Measurements from ENCODE around the gene WNK3. TPM values are rescaled to one million over a fixed set of nuclear protein-coding genes. Genes with fewer than 3 reads are reported as not detected.

Gene WNK3
- total RNA-seq, 2 experiments from 2014 or later, result 0.03 to 0.05 TPM

DNA sequence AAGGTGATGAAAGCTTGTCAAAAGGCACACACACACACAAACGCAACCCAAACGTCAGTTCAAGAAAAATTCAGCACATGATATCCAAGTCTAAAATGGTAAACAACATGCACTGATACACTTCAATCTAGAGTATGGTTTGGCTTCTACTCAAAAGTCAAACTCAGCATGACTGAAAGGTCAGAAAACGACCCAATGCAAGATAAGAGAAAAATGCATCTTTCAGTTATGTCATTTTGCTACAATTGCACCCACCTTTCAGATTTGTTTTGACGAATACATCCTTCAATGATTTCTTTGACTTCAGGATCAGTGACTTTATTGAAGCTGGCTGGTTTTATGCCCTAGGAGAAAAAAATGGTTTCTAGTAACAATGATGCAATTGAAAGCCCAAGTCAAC is 56.3 kb downstream of the WNK3 start:
- no peaks in the 10 kb centered on the region for H3K36me3 Mint-ChIP-seq (ENCODE audit: low read depth)
- no peaks in the 10 kb centered on the region for H3K9me3 Mint-ChIP-seq (ENCODE audit: insufficient read depth)
- DNase-seq (no peak), ATAC-seq (no peak)
- no peaks in the 10 kb centered on the region for H3K27me3 Mint-ChIP-seq (ENCODE audit: low read depth)
- H3K27ac Mint-ChIP-seq, result no peak overlapping the region
- H3K4me1 Mint-ChIP-seq (ENCODE audit: low read depth), result no peaks in the 10 kb centered on the region
- ChIA-PET CTCF (no interaction called here), POLR2A (no interaction called here)
- no peak overlapping the region for H3K4me3 Mint-ChIP-seq

DNA sequence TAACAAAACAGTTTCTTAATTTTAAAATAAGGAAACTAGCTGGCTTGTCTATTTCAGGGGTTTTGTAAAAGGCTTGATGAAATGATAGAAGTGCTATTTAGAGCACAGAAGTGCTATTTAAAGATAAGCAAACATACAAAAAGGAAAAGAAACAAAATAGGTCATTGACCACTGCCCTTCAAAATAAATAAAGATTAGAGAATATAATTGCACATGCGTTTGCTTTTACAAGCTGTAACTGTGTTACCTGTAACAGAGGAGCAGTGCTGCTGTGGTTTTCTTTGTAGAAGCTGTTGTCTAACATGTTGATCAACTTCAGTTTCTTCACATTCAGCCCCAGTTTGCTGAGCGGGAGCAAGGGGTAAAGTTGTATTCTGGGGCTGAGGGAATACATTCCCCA is 63.5 kb downstream of the WNK3 start:
- ChIA-PET CTCF (no interaction called here), POLR2A (no interaction called here)
- DNase-seq (no peak), ATAC-seq (no peak)
- no peak overlapping the region for H3K4me3 Mint-ChIP-seq
- no peak overlapping the region for H3K27ac Mint-ChIP-seq
- H3K36me3 Mint-ChIP-seq (ENCODE audit: low read depth), result no peaks in the 10 kb centered on the region
- H3K9me3 Mint-ChIP-seq (ENCODE audit: insufficient read depth), result no peaks in the 10 kb centered on the region
- no peaks in the 10 kb centered on the region for H3K4me1 Mint-ChIP-seq (ENCODE audit: low read depth)
- no peaks in the 10 kb centered on the region for H3K27me3 Mint-ChIP-seq (ENCODE audit: low read depth)

DNA sequence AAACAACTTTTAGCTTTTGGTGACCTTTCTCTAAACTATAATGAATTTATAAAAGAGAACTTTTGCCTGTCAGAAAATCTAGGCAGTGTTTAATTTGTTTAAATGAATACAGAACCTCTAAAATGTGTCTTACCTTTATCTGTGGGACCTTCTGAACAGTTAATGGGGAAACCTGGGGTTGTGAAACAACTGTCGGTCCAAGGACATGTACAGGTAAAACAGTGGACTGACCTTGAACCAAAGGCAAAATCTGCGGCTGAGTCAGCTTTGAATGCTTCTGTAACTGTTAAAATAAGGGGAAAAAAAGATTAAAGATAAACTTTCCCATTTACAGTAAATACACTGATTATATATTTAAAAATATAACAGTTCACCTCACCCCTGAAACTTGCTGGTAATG is 65.1 kb downstream of the WNK3 start:
- ChIA-PET CTCF (no interaction called here), POLR2A (no interaction called here)
- Mint-ChIP-seq H3K27me3 (ENCODE audit: low read depth) (no peaks in the 10 kb centered on the region), H3K27ac (no peak overlapping the region), H3K36me3 (ENCODE audit: low read depth) (no peaks in the 10 kb centered on the region), H3K9me3 (ENCODE audit: insufficient read depth) (no peaks in the 10 kb centered on the region), H3K4me1 (ENCODE audit: low read depth) (no peaks in the 10 kb centered on the region), H3K4me3 (no peak overlapping the region)
- ATAC-seq (no peak), DNase-seq (no peak)

GRCh38 chrX:54291758-54292157 is 66.1 kb downstream of the WNK3 start:
- DNase-seq, result no peak
- Mint-ChIP-seq H3K36me3 (ENCODE audit: low read depth) (no peaks in the 10 kb centered on the region), H3K9me3 (ENCODE audit: insufficient read depth) (no peaks in the 10 kb centered on the region), H3K27ac (no peak overlapping the region), H3K27me3 (ENCODE audit: low read depth) (peaks cover 2% of the 10 kb centered on the region), H3K4me3 (no peak overlapping the region), H3K4me1 (ENCODE audit: low read depth) (no peaks in the 10 kb centered on the region)
- ChIA-PET CTCF (no interaction called here), POLR2A (no interaction called here)
- no peak for ATAC-seq

DNA sequence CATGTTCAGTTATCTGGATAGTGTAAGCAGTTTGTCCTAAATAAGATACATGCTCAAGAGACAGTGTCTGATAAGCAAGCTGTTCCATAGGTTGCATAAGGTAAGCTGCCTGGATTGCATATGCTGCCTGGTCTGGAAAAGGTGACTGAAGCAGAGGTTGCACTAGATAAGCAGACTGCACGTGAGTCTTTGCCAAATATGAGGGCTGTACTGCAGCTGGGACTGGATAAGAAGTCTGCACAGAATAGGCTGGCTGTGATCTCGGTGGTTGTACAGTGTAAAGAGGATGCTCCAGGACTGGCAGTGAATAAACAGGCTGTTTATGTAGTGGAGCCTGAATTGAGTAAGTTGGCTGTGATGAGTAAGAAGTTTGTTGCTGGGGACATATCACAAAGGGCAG is 68.9 kb downstream of the WNK3 start:
- ChIA-PET POLR2A (no interaction called here), CTCF (no interaction called here)
- DNase-seq, result no peak
- ATAC-seq, result no peak
- Mint-ChIP-seq H3K9me3 (ENCODE audit: insufficient read depth) (no peaks in the 10 kb centered on the region), H3K4me3 (no peak overlapping the region), H3K4me1 (ENCODE audit: low read depth) (no peaks in the 10 kb centered on the region), H3K36me3 (ENCODE audit: low read depth) (no peaks in the 10 kb centered on the region), H3K27ac (no peak overlapping the region), H3K27me3 (ENCODE audit: low read depth) (peaks cover 2% of the 10 kb centered on the region)

DNA sequence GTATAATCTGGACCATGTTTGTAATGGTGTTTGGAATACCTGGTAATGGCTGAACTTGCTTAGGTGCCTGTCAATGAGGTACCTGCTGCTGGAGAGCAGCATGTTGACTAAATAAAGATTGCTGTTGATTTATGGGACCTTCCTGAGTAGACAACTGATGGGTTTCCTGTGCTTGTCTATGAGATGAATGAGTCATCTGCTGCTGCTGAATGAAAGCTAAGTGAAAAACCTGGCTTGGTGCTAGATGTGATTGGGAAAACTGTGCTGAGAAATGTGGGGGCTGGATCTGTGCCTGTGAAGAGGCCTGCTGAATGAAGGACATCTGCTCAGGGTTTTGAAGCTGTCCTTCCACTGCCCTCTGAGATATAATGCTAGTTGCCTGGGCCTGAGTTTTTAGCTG is 69.6 kb downstream of the WNK3 start:
- ChIA-PET POLR2A (no interaction called here), CTCF (no interaction called here)
- no peaks in the 10 kb centered on the region for H3K4me1 Mint-ChIP-seq (ENCODE audit: low read depth)
- no peaks in the 10 kb centered on the region for H3K9me3 Mint-ChIP-seq (ENCODE audit: insufficient read depth)
- no peak for DNase-seq
- H3K4me3 Mint-ChIP-seq, result no peak overlapping the region
- no peak overlapping the region for H3K27ac Mint-ChIP-seq
- H3K27me3 Mint-ChIP-seq (ENCODE audit: low read depth), result peaks cover 2% of the 10 kb centered on the region
- ATAC-seq, result no peak
- no peaks in the 10 kb centered on the region for H3K36me3 Mint-ChIP-seq (ENCODE audit: low read depth)

DNA sequence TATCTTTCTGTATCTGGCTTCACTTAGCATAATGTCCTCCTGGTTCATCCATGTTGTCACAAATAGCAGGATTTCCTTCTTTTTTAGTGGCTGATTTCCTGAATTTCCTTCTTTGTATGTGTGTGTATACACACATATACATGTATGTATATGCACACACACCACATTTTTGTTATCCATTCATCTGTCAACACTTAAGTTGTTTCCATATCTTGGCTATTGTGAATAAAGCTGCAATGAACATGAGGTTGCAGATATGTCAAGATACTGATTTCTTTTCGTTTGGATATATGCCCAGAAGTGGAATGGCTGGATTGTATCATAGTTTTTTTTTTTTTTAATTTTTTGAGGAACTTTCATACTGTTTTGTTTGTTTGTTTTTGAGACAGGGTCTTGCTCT is 76.2 kb downstream of the WNK3 start:
- H3K4me1 Mint-ChIP-seq (ENCODE audit: low read depth), result no peaks in the 10 kb centered on the region
- ATAC-seq, result no peak
- no peak overlapping the region for H3K27ac Mint-ChIP-seq
- no peaks in the 10 kb centered on the region for H3K36me3 Mint-ChIP-seq (ENCODE audit: low read depth)
- ChIA-PET POLR2A (no interaction called here), CTCF (no interaction called here)
- no peak for DNase-seq
- H3K4me3 Mint-ChIP-seq, result no peak overlapping the region
- H3K9me3 Mint-ChIP-seq (ENCODE audit: insufficient read depth), result no peaks in the 10 kb centered on the region
- H3K27me3 Mint-ChIP-seq (ENCODE audit: low read depth), result no peaks in the 10 kb centered on the region

DNA sequence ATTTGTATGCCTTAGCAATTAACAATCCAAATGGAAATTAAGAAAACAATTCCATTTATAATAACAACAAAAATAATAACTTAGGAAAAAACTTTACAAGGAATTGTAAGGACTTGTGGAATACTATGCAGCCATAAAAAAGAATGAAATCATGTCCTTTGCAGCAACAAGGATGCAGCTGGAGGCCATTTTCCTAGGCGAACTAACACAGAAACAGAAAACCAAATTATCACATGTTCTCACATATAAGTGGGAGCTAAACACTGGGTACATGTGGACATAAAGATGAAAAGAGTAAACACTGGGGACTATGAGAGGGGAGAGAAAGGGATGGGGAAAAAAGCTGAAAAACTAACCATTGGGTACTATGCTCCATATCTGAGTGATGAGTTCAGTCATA is 77.4 kb downstream of the WNK3 start:
- CTCF ChIA-PET, result no interaction called here
- no peaks in the 10 kb centered on the region for H3K4me1 Mint-ChIP-seq (ENCODE audit: low read depth)
- H3K9me3 Mint-ChIP-seq (ENCODE audit: insufficient read depth), result no peaks in the 10 kb centered on the region
- no peak for DNase-seq
- no peaks in the 10 kb centered on the region for H3K36me3 Mint-ChIP-seq (ENCODE audit: low read depth)
- H3K27ac Mint-ChIP-seq, result no peak overlapping the region
- POLR2A ChIA-PET, result no interaction called here
- ATAC-seq, result no peak
- no peaks in the 10 kb centered on the region for H3K27me3 Mint-ChIP-seq (ENCODE audit: low read depth)
- no peak overlapping the region for H3K4me3 Mint-ChIP-seq

DNA sequence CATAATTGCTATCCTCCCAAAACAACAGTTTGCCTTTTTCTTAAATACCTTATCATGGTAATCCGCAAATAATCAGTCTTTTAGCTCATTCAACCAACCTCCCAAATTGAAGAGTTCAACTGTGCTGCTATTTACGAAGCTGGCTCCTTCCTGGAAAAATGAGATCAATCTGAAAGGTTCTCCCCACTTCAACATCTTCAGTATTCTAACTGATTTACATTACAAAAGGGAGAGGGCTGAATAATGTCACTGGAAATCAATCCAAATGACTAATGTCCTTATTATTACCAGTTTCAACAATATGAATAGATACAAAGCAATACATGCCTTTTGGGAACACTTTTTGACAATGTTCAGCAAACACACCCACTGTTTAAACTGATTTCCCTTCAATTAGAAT is 86.2 kb downstream of the WNK3 start:
- POLR2A ChIA-PET, result no interaction called here
- Mint-ChIP-seq H3K4me3 (no peak overlapping the region), H3K4me1 (ENCODE audit: low read depth) (no peaks in the 10 kb centered on the region)

GRCh38 chrX:54248309-54248708 is 109.5 kb downstream of the WNK3 start:
- no peak for ATAC-seq
- no peak overlapping the region for H3K4me3 Mint-ChIP-seq
- H3K27me3 Mint-ChIP-seq (ENCODE audit: low read depth), result no peaks in the 10 kb centered on the region
- DNase-seq, result no peak
- no peaks in the 10 kb centered on the region for H3K36me3 Mint-ChIP-seq (ENCODE audit: low read depth)
- H3K4me1 Mint-ChIP-seq (ENCODE audit: low read depth), result no peaks in the 10 kb centered on the region
- H3K9me3 Mint-ChIP-seq (ENCODE audit: insufficient read depth), result no peaks in the 10 kb centered on the region
- H3K27ac Mint-ChIP-seq, result no peak overlapping the region
- ChIA-PET POLR2A (no interaction called here), CTCF (no interaction called here)

More for the DNA sequence above, 86.2 kb downstream of the WNK3 start:
- H3K27ac Mint-ChIP-seq, result no peak overlapping the region
- ATAC-seq (no peak), DNase-seq (no peak)
- H3K27me3 Mint-ChIP-seq (ENCODE audit: low read depth), result no peaks in the 10 kb centered on the region
- no peaks in the 10 kb centered on the region for H3K36me3 Mint-ChIP-seq (ENCODE audit: low read depth)
- no peaks in the 10 kb centered on the region for H3K9me3 Mint-ChIP-seq (ENCODE audit: insufficient read depth)
- CTCF ChIA-PET, result no interaction called here

- H3K4me3 Mint-ChIP-seq, result no peak overlapping the region
- ChIA-PET POLR2A (no interaction called here), CTCF (no interaction called here)
- no peaks in the 10 kb centered on the region for H3K9me3 Mint-ChIP-seq (ENCODE audit: insufficient read depth)
- no peaks in the 10 kb centered on the region for H3K36me3 Mint-ChIP-seq (ENCODE audit: low read depth)
- ATAC-seq (no peak), DNase-seq (no peak)
- no peak overlapping the region for H3K27ac Mint-ChIP-seq
- H3K4me1 Mint-ChIP-seq (ENCODE audit: low read depth), result no peaks in the 10 kb centered on the region
- no peaks in the 10 kb centered on the region for H3K27me3 Mint-ChIP-seq (ENCODE audit: low read depth)
Observed at GRCh38 chrX:54246866-54247265, 111.0 kb downstream of the WNK3 start.

- ATAC-seq (no peak), DNase-seq (no peak)
- Mint-ChIP-seq H3K9me3 (ENCODE audit: insufficient read depth) (no peaks in the 10 kb centered on the region), H3K27me3 (ENCODE audit: low read depth) (no peaks in the 10 kb centered on the region), H3K4me1 (ENCODE audit: low read depth) (no peaks in the 10 kb centered on the region), H3K4me3 (no peak overlapping the region), H3K36me3 (ENCODE audit: low read depth) (no peaks in the 10 kb centered on the region), H3K27ac (no peak overlapping the region)
- POLR2A ChIA-PET, result no interaction called here
- CTCF ChIA-PET, result no interaction called here
Observed at GRCh38 chrX:54238588-54238987, 119.3 kb downstream of the WNK3 start.

DNA sequence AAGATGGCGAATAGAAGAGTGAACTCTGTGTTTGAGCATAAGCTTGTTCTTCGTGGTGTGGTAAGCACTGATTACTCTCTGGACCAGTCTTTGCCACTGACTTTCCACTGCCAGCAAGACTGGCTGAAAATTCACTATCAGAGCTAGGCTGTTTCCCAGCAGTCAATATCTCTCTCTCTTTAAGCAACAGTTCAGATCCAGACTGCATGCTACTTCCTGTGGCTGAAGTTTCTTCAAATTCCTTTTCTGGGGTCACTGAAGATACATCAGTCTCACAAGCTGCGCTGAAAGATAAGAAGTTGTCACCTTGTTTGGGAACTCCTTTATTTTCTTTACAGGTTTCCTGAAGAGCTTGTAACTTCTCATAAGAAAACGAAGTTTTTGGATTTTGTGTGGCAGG is 120.8 kb downstream of the WNK3 start:
- H3K27ac Mint-ChIP-seq, result no peak overlapping the region
- no peaks in the 10 kb centered on the region for H3K27me3 Mint-ChIP-seq (ENCODE audit: low read depth)
- no peak for ATAC-seq
- H3K36me3 Mint-ChIP-seq (ENCODE audit: low read depth), result no peaks in the 10 kb centered on the region
- no peaks in the 10 kb centered on the region for H3K4me1 Mint-ChIP-seq (ENCODE audit: low read depth)
- no peaks in the 10 kb centered on the region for H3K9me3 Mint-ChIP-seq (ENCODE audit: insufficient read depth)
- DNase-seq, result no peak
- ChIA-PET CTCF (no interaction called here), POLR2A (no interaction called here)
- no peak overlapping the region for H3K4me3 Mint-ChIP-seq

Data from activated CD8-positive, alpha-beta T cell treated with anti-CD3 and anti-CD28 coated beads, Interleukin-2, amount 10 ng/mL, durations not matched to agents 7 days and 5 days (primary cell).